Glomerular visceral epithelial cell (primary cell): ENCODE data around the gene TTLL8.
A peak's percentile ranks its signal among the peaks of the same experiment; 100 is the strongest.

Experiments
- DNase-seq: peaks from one replicate; pipeline ENCODE4 v3.0.0-alpha.2; 2016; ENCODE audit errors: extremely low spot score

The TTLL8 gene

DNA sequence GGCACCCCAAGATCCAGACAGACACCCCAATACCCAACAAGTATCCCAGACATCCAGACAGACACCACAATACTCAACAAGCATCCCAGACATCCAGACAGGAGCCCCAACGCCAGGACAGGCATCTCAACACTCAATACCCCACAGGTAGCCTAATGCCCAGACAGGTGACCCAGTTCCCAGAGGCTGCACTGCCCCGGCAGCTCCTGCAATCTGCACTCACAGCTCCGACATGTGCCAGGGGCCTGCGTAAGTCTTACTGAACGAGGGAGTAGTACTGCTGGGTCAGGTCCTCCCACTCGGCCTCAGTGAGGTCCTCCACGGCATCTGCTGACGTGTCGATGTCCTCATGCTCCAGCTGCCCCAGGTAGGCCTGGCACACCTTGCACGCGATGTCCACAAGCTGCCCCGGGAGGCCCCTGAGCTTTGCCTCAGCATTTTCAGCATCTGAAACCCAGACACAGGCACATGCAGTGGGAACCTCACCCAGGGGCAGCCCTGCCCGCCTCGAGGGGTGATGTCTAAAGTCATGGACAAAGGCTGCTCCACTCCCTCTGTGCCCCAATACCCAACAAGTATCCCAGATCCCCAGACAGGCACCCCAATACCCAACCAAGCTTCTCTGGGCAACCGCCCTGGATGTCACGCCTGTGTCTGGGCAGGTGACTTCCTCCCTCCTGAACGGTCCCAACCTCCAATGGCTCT is 16.6 kb downstream of the TTLL8 start:
- no peak for DNase-seq

DNA sequence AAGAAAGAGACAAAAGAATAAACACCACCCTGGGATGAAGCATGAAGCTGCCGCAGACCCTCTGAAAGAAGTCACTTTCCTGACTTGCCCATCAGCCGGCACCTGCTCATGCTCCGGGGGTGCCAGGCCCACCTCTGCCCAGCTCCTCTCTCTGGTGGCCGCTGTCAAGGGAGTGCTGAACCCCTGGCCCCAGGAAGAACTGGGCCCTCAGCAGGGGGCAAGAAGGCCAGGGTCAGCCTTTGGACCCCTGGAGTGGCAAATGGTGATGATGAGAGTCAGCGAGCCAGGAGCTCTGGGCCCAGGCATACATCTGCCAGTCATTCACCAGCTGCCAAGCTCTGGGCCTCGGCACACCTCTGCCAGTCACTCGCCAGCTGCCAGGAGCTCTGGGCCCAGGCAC is 17.4 kb downstream of the TTLL8 start:
- DNase-seq = no peak

DNA sequence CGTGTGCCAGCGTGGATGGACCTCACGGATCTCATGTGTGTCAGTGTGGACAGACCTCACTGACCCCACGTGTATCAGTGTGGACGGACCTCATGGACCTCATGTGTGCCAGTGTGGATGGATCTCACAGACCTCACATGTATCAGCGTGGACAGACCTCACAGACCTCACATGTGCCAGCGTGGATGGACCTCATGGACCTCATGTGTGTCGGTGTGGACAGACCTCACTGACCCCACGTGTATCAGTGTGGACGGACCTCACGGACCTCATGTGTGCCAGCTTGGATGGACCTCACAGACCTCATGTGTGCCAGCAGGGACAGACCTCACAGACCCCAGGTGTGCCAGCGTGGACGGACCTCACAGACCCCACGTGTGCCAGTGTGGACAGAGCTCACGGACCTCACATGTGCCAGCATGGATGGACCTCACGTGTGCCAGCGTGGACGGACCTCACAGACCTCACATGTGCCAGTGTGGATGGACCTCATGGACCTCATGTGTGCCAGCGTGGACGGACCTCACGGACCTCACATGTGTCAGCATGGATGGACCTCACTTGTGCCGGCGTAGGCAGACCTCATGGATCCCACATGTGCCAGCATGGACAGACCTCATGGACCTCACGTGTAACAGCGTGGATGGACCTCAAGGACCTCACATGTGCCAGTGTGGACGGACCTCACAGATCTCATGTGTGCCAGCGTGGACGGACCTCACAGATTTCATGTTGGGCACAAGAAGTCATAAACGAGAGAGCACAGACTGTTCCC is 18.2 kb downstream of the TTLL8 start:
- DNase-seq = no peak

DNA sequence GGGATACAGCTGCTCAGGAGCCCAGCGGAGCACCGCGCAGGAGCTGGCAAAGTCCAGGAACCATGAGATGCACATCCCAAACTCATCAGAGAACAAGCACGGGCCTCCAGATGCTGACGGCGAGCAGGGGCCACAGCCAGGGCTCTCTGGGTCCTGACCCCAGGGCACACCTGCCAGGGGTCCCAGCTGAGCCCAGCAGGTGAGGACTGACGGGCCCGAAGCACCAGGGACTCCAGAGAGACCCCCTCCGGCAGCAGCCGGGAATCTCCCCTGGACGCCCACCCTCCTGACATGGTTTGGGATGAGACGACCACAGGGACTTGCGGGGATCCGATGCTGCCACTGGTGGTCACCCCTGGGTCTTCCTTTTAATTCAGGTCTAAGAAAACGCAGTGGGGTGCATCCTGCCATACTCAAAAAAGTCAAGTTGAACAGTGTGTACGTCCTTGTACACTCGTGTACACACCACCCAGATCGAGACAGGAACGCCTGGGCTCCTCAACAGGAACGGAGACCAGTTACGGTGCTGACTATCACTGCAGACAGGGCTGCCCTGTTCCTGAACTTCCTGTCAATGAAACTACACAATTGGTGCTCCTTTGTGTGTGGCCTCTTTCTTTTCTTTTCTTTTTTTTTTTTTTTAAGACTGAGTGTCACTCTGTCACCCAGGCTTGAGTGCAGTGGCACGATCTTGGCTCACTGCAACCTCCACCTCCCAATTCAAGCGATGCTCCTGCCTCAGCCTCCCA is 21.9 kb downstream of the TTLL8 start:
- no peak for DNase-seq

DNA sequence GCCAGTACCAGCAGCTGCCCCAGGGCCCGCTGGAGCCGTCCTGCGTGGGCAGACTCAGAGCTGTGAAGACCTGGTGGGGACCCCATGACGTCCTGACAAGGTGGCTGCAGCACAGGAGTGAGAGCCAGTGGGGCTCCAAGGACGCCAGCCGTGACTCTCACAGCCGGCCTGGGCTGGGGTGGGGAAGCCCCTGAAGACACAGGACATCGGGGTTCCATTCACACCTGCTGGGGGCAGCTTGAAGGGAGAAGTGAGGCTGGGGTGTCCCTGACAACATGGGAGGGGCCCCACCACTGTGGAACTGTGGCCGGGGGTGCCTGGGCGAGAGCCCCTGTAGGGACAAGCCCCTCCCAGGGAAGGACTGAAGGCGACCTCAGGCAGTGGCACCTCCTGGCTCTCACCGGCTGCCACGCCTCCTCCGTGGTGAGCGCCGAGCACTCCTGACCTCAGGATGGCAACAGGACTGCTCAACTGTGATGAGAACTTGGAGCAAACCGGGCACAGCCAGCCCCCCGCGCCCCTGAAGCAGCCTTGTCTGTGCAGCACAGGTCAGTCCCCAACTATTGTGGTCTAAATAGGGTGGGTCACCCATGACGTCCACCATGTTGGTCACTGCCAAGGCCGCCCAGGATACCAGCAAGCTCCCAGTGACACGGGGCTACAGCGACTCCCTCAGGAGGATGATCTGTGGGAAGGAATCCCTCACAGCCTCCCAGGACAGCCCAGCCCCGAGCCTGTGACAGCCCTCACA is 22.8 kb downstream of the TTLL8 start:
- DNase-seq = no peak

DNA sequence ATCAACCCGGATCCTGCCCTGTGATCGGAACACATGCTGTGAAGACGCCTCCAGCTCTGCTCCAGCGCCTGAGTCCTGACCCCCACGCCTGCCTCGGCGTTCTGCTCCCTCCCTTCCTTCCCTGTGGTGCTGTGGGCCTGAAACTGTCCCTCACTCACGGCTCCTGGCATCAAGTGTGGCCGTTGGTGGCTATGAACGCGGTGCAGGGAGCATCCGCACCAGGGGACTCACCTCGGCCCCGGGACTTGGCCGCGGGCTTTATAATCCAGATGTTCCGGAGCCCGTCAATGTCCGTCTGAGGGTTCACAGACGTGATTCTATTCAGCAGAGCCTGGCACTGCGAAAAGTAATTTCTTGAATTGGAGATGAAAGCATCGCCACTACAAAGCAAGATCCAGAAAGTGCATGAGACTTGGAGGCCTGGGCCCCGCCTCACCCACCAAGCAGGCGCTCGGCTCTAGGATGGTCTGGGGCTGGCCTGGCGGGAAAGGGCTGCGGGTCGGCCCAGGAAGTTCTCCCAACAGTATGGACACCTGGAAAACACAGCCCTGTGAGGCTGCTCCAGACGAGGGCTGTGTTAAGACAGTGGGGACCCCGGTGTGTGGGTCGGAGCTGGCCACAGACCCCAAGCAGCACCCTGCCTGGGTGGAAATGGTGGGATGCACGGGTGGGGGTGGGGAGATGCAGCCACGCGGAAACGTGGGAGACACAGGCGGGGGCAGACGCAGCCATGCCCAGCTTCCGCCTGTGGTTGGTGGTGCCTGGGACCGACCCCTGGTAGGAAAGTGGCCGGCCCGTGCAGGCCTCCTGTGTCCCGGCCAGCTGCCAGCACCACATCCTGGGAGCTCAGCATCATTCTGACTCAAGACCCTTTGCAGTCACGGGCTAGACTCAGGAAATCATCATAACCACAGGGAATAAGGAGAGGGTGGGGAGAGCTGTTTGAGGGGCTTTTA is 23.7 kb downstream of the TTLL8 start:
- DNase-seq = no peak

DNA sequence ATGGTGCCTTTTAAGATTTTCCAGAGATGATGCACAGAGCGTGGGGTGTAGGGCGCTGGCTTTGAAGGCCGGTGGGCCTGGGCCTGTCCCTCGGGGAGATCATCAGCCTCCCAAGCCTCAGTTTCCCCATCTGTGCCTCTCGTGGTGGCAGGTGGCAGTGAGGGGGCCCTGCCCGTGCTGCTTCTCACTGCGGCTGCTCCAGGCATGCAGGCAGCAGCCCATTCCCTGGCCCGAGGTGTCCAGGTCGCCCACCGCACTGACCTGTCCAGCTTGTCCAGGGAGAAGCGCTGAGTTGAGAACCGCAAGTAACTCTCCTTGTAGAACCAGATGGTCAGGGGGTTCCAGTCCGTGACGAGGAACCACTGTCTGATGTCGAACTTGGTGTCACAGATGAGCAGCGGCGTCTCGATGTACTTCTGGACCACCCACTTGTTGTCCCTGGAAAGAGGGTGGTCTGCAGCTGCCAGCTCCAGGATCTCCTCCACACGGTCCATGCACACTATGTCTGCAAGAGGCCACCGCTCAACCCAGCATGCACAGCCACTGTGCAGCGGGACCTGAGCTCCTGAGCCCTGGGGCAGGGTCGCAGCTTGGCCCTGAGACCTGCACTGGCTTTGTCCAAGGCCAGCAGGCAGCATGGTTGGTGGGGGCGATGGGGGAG is 25.0 kb downstream of the TTLL8 start:
- DNase-seq = no peak

DNA sequence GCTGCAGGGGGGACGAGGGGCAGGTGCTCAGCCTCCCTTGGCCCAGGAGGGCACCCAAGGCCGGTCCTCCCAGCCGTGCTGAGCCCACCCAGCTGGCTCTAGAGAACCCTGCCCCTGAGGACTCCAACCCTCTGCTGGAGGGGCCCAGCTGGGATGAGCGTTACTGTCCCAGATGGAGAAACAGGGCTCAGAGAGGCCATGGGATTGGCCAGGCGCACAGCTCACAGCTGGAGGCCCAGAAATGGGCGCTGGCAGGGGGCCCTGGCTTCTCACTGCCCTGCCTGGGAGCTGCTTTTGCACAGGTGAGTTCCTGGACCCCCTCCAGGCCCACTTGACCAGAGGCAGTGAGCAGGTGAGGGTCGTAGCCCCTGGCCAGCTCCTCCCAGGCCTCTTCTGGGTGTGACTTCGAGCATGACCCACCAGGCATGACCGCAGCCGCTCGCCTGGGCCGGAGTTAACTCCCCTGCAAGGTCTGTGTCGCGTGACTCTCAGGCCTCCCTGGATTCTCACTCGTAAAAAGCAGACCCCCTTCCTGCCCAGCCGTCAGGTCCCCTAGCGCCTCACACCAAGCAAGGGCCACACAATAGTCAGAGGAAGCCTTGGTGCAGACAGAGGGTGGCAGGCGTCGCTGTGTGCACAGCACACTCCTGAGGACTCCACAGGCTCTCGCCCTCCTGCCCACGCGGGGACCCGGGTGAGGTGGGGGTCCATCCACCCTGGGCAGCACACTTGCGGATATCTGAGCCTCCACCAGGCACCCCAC is 25.8 kb downstream of the TTLL8 start:
- DNase-seq = no peak

DNA sequence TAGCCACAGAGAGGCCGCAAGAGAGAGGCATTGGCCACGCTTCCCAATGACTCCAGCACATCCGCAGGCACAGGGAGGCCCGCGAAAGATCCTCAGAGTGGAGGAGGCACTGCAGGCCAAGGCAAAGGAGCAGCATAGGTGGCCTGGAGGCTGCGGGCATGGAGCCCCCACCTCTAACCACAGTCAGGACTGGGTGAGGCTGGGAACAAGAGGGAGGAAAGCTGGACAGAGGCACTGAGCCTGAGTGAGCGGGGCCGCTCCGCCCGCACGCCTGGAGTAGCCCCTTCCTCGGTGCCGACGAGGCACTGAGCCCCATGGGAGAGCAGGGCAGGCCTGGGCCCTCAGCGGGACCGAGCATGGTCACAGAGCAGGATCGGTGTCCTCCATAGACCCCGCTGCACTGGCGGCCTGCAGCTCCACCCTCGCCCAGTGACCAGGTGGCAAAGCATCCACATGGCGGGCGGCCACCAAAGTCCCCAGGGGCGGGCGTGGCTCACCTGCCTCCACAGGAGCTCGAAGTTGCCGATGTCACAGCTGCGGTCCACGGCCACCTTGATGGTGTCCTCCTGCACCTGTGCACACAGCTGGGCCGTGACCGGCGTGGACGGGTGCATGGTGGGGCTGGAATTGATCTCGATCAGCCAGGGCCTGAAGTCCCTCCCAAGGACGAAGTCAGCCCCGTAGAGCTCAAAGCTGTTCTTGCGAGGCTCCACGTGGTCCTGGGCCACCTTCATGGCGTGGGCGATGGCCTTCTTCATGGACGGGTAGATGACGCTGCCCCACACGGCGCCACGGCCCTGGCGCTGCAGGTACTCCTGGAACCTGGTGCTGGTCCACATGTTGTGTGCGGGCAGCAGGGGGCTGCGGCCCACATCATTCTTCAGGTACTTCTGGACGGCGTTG is 26.7 kb downstream of the TTLL8 start:
- DNase-seq = no peak

DNA sequence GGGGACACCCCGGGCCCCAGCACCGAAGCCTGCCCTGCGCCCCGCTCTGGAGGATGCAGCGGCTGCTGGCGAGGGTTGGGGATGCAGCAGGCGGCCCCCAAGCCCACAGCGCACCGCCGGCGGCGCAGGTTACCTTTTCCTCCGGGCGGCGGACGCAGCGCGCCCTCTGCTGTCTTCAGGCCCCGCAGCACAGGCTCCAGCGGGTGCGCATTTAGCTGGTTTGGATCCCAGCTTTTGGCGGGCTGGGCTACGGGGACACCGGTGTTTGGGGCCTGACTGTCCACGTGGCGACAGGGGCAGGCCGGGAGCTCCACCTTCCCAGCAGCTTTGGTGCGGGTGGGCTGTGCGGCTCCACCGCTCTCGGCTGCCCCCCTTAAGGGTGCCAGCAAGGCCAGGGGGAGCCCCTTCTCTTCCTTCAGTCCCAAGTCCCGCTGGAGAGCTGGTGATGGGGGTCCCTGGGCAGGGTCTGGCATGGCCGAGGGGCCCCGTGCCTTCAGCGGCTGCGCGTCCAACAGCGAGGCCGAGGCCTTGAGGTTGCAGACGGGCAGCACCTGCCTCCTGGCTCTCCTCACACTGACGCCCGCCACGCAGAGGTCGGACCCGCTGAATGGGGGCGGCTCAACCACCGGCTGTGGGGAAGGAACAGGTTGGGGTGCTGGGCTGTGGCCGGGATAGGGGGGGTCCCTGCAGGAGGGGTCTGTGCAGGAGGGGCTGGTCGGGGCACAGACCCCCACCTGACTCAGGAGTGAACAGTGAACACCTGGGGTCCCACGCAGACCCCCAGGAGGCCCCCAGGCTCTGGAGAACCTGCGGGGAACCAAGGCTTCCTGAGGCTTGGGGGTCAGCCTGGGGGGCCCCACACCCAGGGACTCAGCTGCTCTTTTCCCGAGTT is 27.6 kb downstream of the TTLL8 start:
- peak; percentile 70 for DNase-seq

DNA sequence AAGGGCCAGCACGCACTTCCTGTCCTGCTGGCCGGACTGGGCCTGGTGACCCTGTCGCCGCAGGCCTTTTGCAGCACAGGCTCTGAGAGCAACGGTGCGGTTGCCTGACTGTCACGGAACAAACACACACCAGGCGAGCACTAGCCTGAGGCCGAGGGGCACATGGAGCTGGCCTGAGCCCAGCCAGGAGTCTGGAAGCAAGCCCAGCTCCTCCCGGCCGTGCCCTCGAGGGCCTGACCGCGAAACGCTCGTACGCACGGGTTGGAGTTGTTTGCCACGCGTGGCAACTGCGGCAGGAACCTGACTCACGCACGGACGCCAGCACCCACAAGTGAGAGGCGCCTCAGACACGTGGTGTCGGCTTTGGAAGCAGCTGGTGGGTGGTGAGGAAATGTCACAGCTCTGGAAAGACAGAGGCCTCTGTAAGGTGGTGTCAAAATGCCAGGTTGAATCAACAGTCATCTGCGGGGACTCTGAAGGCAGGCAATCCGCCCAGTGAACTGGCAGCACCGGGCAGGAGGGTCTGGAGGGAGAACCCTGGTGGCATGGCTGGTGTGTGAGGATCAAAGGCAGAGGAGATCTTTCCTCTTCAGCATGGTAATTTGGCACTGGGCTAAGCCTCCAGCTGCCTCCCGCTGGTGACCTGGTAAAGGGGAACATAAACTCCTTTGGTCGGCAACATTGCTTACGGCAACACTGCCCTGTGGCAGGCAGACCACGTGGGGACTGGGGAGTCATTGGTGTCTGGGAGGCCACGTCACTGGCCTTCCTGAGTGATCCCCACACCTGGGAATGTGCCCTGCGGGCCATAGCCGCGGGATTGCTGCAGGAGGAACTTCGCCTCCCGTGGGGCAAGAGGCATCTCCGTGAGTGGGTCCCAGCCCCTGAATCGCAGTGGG is 30.2 kb downstream of the TTLL8 start:
- no peak for DNase-seq

DNA sequence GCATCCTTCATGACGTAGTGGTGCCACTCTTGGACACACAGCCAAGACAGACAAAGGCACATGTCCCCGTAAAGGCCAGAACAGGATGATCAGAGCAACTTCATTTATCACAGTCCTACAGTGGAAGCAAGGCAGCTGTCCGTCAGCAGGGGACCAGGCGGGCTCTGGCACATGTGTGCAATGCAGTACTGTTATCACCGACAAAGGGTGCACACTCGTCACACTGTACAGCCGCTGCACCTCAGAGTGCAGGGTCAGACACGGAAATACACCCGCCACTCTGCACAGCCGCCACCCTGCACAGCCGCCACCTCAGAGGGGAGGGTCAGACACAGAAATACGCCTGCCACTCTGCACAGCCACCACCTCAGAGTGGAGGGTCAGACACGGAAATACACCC is 32.1 kb downstream of the TTLL8 start:
- no peak for DNase-seq

DNA sequence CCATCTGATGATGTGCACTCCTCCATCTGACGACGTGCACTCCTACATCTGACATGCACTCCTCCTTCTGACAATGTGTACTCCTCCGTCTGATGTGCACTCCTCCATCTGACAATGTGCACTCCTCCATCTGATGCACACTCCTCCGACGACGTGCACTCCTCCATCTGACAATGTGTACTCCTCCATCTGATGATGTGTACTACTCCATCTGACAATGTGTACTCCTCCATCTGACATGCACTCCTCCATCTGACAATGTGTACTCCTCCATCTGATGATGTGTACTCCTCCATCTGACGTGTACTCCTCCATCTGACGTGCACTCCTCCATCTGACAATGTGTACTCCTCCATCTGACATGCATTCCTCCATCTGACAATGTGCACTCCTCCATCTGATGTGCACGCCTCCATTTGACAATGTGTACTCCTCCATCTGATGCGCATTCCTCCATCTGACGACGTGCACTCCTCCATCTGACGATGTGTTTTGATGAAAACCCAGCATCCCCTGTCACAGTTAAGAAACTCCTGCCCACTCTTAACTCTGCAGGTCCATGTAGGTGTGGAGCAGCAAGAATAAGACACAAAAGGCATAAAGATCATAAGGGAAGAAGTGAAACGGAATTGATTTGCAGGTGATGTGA is 35.8 kb downstream of the TTLL8 start:
- DNase-seq = no peak

DNA sequence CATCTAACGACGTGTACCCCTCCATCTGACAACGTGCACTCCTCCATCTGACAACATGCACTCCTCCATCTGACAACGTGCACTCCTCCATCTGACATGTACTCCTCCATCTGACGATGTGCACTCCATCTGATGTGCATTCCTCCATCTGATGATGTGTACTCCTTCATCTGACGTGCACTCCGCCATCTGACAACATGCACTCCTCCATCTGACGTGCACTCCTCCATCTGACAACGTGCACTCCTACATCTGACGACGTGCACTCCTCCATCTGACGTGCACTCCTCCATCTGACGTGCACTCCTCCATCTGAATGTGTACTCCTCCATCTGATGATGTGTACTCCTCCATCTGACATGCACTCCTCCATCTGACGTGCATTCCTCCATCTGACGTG is 37.5 kb downstream of the TTLL8 start:
- no peak for DNase-seq

DNA sequence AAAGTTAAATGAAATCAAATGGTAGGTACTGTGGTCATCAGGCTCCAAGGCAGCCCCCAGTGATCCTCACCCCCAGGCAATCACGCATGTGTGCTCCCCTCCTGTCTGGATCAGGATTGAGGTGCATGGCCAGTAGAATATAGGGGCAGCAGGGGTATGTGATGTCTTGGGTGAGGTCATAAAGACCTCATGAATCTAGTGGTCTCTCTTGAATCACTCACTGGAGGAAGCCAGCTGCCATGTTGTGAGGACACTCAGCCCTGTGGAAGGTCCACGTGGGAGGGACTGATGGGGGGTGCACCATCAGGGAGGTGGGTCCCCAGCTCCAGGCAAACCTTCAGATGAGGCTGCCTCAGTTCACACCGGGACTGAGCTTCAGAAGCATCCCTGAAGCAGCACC is 38.8 kb downstream of the TTLL8 start:
- DNase-seq = no peak
